Right atrium auricular region (tissue), 2 donors: ENCODE data around the gene PLCL2. TPM values are rescaled to one million over a fixed set of nuclear protein-coding genes. Genes with fewer than 3 reads are reported as not detected.

ENCODE experiments used
- DNase-seq: peaks from one replicate; pipeline ENCODE4 v3.0.0-alpha.2; 2019; ENCODE audit warnings: low spot score
- H3K27ac ChIP-seq, 2 donors: fragments of 200-600 bp; sonication (generic); 1 replicate in 1 of 2; 2 replicates in 1 of 2; pipeline ENCODE4 v1.5.1; 2016 to 2019
- H3K27me3 ChIP-seq, 2 donors: fragments of 200-600 bp; sonication (generic); one replicate each; pipeline versions ENCODE4 v1.5.1 to v1.6.0; 2017 to 2019
- H3K36me3 ChIP-seq: fragments of 200-600 bp; sonication (generic); one replicate; pipeline ENCODE4 v1.5.1; 2016
- H3K4me1 ChIP-seq, 2 donors: fragments of 200-600 bp; sonication (generic); one replicate each; pipeline versions ENCODE4 v1.5.1 to v1.6.0; 2017 to 2019
- H3K4me3 ChIP-seq, 2 donors: fragments of 200-600 bp; sonication (generic); 1 replicate in 1 of 2; 2 replicates in 1 of 2; pipeline ENCODE4 v1.5.1; 2017 to 2019; ENCODE audit warnings: mild to moderate bottlenecking in 1 of 2, moderate library complexity in 1 of 2
- H3K9me3 ChIP-seq, 2 donors: fragments of 200-600 bp; sonication (generic); one replicate each; pipeline ENCODE4 v1.5.1; 2019
- CTCF ChIP-seq, 2 donors: fragments of 200-600 bp; sonication (generic); IDR thresholded peaks; one replicate each; pipeline ENCODE4 v1.5.1; 2019; ENCODE audit warnings: antibody characterized with exemption in 2 of 2
- total RNA-seq, 2 donors: library from RNA; depleted of rRNA; stranded (reverse); fragments of >200 nt; gene quantifications; one replicate each; pipeline ENCODE4 v1.1.0, GENCODE V29; 2016

PLCL2 gene
- total RNA-seq, 2 donors from 2014 or later, result 32.4 to 35.2 TPM

GRCh38 chr3:16860234-16860633 is 24.5 kb upstream of the PLCL2 start:
- no peak for TF ChIP-seq CTCF (IDR thresholded peaks at IDR 0.05)
- Histone ChIP-seq H3K27me3 (no peaks in the 10 kb centered on the region), H3K9me3 (no peaks in the 10 kb centered on the region), H3K4me1 (no peaks in the 10 kb centered on the region), H3K4me3 (no peak overlapping the region), H3K36me3 (no peaks in the 10 kb centered on the region), H3K27ac (no peak overlapping the region)
- no peak for DNase-seq

GRCh38 chr3:16861432-16861831 is 23.3 kb upstream of the PLCL2 start:
- H3K4me3 ChIP-seq, result no peak overlapping the region
- no peak for TF ChIP-seq CTCF (IDR thresholded peaks at IDR 0.05)
- no peak overlapping the region for H3K27ac ChIP-seq
- H3K36me3 ChIP-seq, result no peaks in the 10 kb centered on the region
- H3K27me3 ChIP-seq, result no peaks in the 10 kb centered on the region
- no peak for DNase-seq
- no peaks in the 10 kb centered on the region for H3K9me3 ChIP-seq
- no peaks in the 10 kb centered on the region for H3K4me1 ChIP-seq

GRCh38 chr3:16864610-16865313 is 20.0 kb upstream of the PLCL2 start:
- no peaks in the 10 kb centered on the region for H3K9me3 ChIP-seq
- H3K27me3 ChIP-seq, result no peaks in the 10 kb centered on the region
- H3K4me1 ChIP-seq, result no peaks in the 10 kb centered on the region
- no peak overlapping the region for H3K4me3 ChIP-seq
- no peak for TF ChIP-seq CTCF (IDR thresholded peaks at IDR 0.05)
- DNase-seq, result no peak
- H3K27ac ChIP-seq, result no peak overlapping the region
- H3K36me3 ChIP-seq, result no peaks in the 10 kb centered on the region

GRCh38 chr3:16865335-16865734 is 19.4 kb upstream of the PLCL2 start:
- TF ChIP-seq CTCF (IDR thresholded peaks at IDR 0.05), result no peak

GRCh38 chr3:16866571-16866970 is 18.2 kb upstream of the PLCL2 start:
- no peak for DNase-seq
- Histone ChIP-seq H3K9me3 (no peaks in the 10 kb centered on the region), H3K4me3 (no peak overlapping the region), H3K27me3 (no peaks in the 10 kb centered on the region), H3K27ac (no peak overlapping the region), H3K4me1 (no peaks in the 10 kb centered on the region), H3K36me3 (no peaks in the 10 kb centered on the region)
- TF ChIP-seq CTCF (IDR thresholded peaks at IDR 0.05), result no peak

More at GRCh38 chr3:16865335-16865734, 19.4 kb upstream of the PLCL2 start:
- Histone ChIP-seq H3K36me3 (no peaks in the 10 kb centered on the region), H3K27ac (no peak overlapping the region), H3K4me1 (no peaks in the 10 kb centered on the region), H3K27me3 (no peaks in the 10 kb centered on the region), H3K9me3 (no peaks in the 10 kb centered on the region), H3K4me3 (no peak overlapping the region)
- DNase-seq, result no peak

GRCh38 chr3:16868513-16868912 is 16.2 kb upstream of the PLCL2 start:
- no peaks in the 10 kb centered on the region for H3K4me1 ChIP-seq
- no peak for DNase-seq
- no peak overlapping the region for H3K4me3 ChIP-seq
- no peak for TF ChIP-seq CTCF (IDR thresholded peaks at IDR 0.05)
- H3K27ac ChIP-seq, result no peak overlapping the region
- H3K36me3 ChIP-seq, result no peaks in the 10 kb centered on the region
- no peaks in the 10 kb centered on the region for H3K9me3 ChIP-seq
- no peaks in the 10 kb centered on the region for H3K27me3 ChIP-seq
